Measurements from ENCODE around the gene UBE2J2.

The UBE2J2 gene

GRCh38 chr1:1229770-1230169 is 43.9 kb downstream of the UBE2J2 start:
- no peak for TF ChIP-seq EZH2phosphoT487 (IDR thresholded peaks at IDR 0.05; ENCODE audit: borderline replicate concordance, low read length)
- no peak for TF ChIP-seq CTCF (IDR thresholded peaks at IDR 0.05; ENCODE audit: low read depth, low read length, poor library complexity, severe bottlenecking)
- H3K9me3 ChIP-seq (ENCODE audit: control insufficient read depth, insufficient read depth, low read length) = no peaks in the 10 kb centered on the region
- peak overlapping the region; percentile 74 for H3K4me2 ChIP-seq (ENCODE audit: low read length)
- H3K4me3 ChIP-seq (ENCODE audit: low read length) = peak overlapping the region; percentile 92; the same call in 1 of the 2 replicates
- peaks cover 72% of the 10 kb centered on the region for H3K36me3 ChIP-seq (ENCODE audit: control insufficient read depth, low read length)
- H3K4me1 ChIP-seq (ENCODE audit: control insufficient read depth, low read length) = peaks cover 22% of the 10 kb centered on the region
- H4K20me1 ChIP-seq (ENCODE audit: control insufficient read depth, insufficient read depth, low read depth, low read length) = no peaks in the 10 kb centered on the region; the same call in 1 of the 2 replicates
- H3K9me2 ChIP-seq (replicated peaks; ENCODE audit: control insufficient read depth, low read length) = no peaks in the 10 kb centered on the region
- no peaks in the 10 kb centered on the region for H3F3A ChIP-seq (ENCODE audit: control insufficient read depth, insufficient read depth)
- no peak overlapping the region for H3K27ac ChIP-seq (ENCODE audit: low read depth, low read length)
- peaks cover 93% of the 10 kb centered on the region for H3K79me2 ChIP-seq (ENCODE audit: control insufficient read depth, low read length)
- H3K27me3 ChIP-seq (ENCODE audit: control insufficient read depth, low read length) = no peaks in the 10 kb centered on the region

- no peaks in the 10 kb centered on the region for H3F3A ChIP-seq (ENCODE audit: control insufficient read depth, insufficient read depth)
- H3K9me3 ChIP-seq (ENCODE audit: control insufficient read depth, insufficient read depth, low read length) = no peaks in the 10 kb centered on the region
- peaks cover 69% of the 10 kb centered on the region for H3K36me3 ChIP-seq (ENCODE audit: control insufficient read depth, low read length)
- no peaks in the 10 kb centered on the region for H3K9me2 ChIP-seq (replicated peaks; ENCODE audit: control insufficient read depth, low read length)
- TF ChIP-seq CTCF (IDR thresholded peaks at IDR 0.05; ENCODE audit: low read depth, low read length, poor library complexity, severe bottlenecking) = no peak
- no peak for TF ChIP-seq EZH2phosphoT487 (IDR thresholded peaks at IDR 0.05; ENCODE audit: borderline replicate concordance, low read length)
- peaks cover 22% of the 10 kb centered on the region for H3K4me1 ChIP-seq (ENCODE audit: control insufficient read depth, low read length)
- no peaks in the 10 kb centered on the region; the same call in 1 of the 2 replicates for H4K20me1 ChIP-seq (ENCODE audit: control insufficient read depth, insufficient read depth, low read depth, low read length)
- H3K4me3 ChIP-seq (ENCODE audit: low read length) = no peak overlapping the region
- no peaks in the 10 kb centered on the region for H3K27me3 ChIP-seq (ENCODE audit: control insufficient read depth, low read length)
- H3K27ac ChIP-seq (ENCODE audit: low read depth, low read length) = no peak overlapping the region
- peaks cover 86% of the 10 kb centered on the region for H3K79me2 ChIP-seq (ENCODE audit: control insufficient read depth, low read length)
- H3K4me2 ChIP-seq (ENCODE audit: low read length) = no peak overlapping the region
Measured at GRCh38 chr1:1228596-1229321, 44.9 kb downstream of the UBE2J2 start.

GRCh38 chr1:1228187-1228586 is 45.5 kb downstream of the UBE2J2 start:
- Histone ChIP-seq H3K4me2 (ENCODE audit: low read length) (no peak overlapping the region), H3F3A (ENCODE audit: control insufficient read depth, insufficient read depth) (no peaks in the 10 kb centered on the region), H3K27ac (ENCODE audit: low read depth, low read length) (no peak overlapping the region), H3K27me3 (ENCODE audit: control insufficient read depth, low read length) (no peaks in the 10 kb centered on the region), H3K9me3 (ENCODE audit: control insufficient read depth, insufficient read depth, low read length) (no peaks in the 10 kb centered on the region), H4K20me1 (ENCODE audit: control insufficient read depth, insufficient read depth, low read depth, low read length) (no peaks in the 10 kb centered on the region; the same call in 1 of the 2 replicates), H3K4me1 (ENCODE audit: control insufficient read depth, low read length) (peaks cover 16% of the 10 kb centered on the region), H3K9me2 (replicated peaks; ENCODE audit: control insufficient read depth, low read length) (no peaks in the 10 kb centered on the region), H3K79me2 (ENCODE audit: control insufficient read depth, low read length) (peaks cover 81% of the 10 kb centered on the region), H3K36me3 (ENCODE audit: control insufficient read depth, low read length) (peaks cover 69% of the 10 kb centered on the region), H3K4me3 (ENCODE audit: low read length) (no peak overlapping the region)
- no peak for TF ChIP-seq CTCF (IDR thresholded peaks at IDR 0.05; ENCODE audit: low read depth, low read length, poor library complexity, severe bottlenecking)
- TF ChIP-seq EZH2phosphoT487 (IDR thresholded peaks at IDR 0.05; ENCODE audit: borderline replicate concordance, low read length) = no peak
